HT1080 (cell line): ENCODE results near the gene ANKRD61. TPM values are rescaled to one million over a fixed set of nuclear protein-coding genes. Genes with fewer than 3 reads are reported as not detected.
"Not testable (repeated sequence)": the region's sequence is repeated elsewhere in the genome, so short reads cannot be mapped to it uniquely, and the experiment has no call there.

ENCODE experiments used
- DNase-seq: peaks from one replicate; pipeline ENCODE4 v3.0.0-alpha.2; 2015; ENCODE audit warnings: low read depth
- polyA plus RNA-seq, 2 experiments: library from polyadenylated mRNA; depleted of rRNA; stranded (reverse); fragments of >200 nt; gene quantifications; 2 replicates each; pipeline ENCODE4 v1.2.3, GENCODE V29; 2015
- total RNA-seq: library from RNA; depleted of rRNA; stranded (reverse); fragments of >200 nt; shearing (Covaris generic); gene quantifications from 2 replicates; pipeline ENCODE4 v1.2.3, GENCODE V29; 2014; rRNA removed

ANKRD61 gene
- 0.18 and 0.37 TPM in 2 replicates for total RNA-seq
- polyA plus RNA-seq (2015; cell fraction: cytosol; rRNA removed): 0.06 and 0.16 TPM in 2 replicates
- 0.31 TPM in 1 of 2 replicates, not detected in the other for polyA plus RNA-seq (2015; cell fraction: nucleus; rRNA removed)

GRCh38 chr7:6030988-6031387 lies at the start of gene ANKRD61:
TSS of gene ANKRD61 (plus strand) at chr7:6031376. CDS start at chr7:6031376, 0 bp downstream.
- DNase-seq: no peak

GRCh38 chr7:5987061-5987460 lies 44.1 kb upstream of the ANKRD61 start:
- not testable (repeated sequence) for DNase-seq

DNA sequence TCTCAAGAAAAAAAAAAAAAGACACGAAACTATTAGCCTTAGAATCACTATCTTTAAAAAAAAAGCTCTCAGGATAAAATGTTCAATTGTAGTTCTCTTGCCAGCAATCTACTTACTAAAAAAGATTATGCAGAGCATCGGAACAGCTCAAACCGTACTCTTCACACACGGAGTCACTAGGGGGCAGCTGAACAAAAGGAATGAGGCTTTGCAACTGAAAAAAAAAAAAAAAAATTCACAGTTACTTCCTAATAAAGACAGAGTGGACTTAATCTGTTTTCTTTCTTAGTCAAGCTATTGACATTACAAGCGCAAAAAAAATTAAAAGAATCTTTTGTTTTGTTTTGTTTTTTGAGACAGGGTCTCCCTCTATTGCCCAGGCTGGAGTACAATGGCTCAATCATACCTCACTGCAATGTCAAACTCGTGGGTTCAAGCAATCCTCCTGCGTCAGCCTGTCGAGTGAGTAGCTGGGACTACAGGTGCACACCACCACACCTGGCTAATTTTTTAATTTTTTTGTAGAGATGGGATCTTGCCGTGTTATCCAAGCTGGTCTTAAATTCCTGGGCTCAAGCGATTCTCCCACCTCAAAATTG lies 33.9 kb upstream of the ANKRD61 start:
- peak; percentile 69 for DNase-seq

GRCh38 chr7:6007386-6007785 lies 23.8 kb upstream of the ANKRD61 start:
- DNase-seq: no peak

- DNase-seq: not testable (repeated sequence)
Measured at GRCh38 chr7:6007835-6008590, 23.2 kb upstream of the ANKRD61 start.

DNA sequence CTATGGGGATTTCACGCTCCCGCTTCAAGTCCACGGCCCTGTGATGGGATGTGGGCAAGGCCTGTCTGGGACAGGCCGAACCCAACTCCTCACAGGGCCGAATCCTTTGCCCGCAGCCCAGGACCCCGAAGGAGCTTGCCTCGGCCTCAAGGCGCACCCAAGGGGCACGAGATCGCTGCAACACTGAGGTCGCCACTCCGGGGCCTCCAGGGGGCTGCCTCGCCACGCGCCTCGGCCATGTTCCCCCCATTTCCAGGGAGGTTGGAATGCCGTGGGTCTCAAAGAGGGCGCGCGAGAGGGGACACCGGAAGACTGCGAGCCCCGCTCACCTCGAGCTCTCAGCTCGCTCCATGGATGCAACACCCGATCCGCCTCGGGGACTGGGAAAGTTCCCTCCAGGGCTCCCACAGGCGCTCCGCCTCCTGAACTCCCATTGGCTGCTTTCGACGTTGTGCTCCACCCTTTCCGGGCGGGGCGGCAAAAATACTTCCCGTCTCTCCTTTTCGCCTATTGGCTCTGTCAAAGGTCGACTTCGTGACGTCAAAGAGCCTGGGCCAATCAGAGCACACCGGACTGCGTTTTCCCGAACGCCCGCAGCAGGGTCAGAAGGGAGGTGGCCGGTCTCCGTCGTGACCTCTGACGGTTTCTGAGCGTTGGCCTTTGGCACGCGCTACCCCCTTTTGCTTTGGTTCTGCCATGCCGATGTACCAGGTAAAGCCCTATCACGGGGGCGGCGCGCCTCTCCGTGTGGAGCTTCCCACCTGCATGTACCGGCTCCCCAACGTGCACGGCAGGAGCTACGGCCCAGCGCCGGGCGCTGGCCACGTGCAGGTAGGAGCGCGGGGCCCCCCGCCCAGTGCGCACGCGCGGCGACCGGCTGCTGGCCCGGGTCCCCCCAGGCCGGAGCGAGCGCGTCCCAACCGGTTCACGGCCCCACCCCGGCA lies 22.2 kb upstream of the ANKRD61 start, which contains the start of the genes AIMP2 and PMS2:
TSS of gene AIMP2 (plus strand) at position 605 of the 944 bp plus-strand sequence. CDS start at position 697, 92 bp downstream.
TSS of gene PMS2 (minus strand) at position 382 of the 944 bp plus-strand sequence. CDS start at position 352, 30 bp downstream.
- peak; percentile 99 for DNase-seq

DNA sequence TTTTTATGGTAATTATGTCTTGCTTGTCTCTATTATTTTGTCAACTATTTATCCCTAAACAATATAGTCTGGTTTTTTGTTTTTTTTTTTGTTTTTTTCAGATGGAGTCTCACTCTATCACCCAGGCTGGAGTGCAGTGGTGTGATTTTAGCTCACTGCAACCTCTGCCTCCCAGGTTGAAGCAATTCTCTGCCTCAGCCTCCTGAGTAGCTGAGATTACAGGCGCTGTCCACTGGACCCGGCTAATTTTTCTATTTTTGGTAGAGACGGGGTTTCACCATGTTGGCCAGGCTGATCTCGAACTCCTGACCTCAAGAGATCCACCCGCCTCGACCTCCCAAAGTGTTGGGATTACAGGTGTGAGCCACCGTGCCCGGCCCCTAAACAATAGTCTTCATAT lies 20.8 kb upstream of the ANKRD61 start:
- not testable (repeated sequence) for DNase-seq

GRCh38 chr7:6011541-6011940 lies 19.6 kb upstream of the ANKRD61 start:
- no peak for DNase-seq

DNA sequence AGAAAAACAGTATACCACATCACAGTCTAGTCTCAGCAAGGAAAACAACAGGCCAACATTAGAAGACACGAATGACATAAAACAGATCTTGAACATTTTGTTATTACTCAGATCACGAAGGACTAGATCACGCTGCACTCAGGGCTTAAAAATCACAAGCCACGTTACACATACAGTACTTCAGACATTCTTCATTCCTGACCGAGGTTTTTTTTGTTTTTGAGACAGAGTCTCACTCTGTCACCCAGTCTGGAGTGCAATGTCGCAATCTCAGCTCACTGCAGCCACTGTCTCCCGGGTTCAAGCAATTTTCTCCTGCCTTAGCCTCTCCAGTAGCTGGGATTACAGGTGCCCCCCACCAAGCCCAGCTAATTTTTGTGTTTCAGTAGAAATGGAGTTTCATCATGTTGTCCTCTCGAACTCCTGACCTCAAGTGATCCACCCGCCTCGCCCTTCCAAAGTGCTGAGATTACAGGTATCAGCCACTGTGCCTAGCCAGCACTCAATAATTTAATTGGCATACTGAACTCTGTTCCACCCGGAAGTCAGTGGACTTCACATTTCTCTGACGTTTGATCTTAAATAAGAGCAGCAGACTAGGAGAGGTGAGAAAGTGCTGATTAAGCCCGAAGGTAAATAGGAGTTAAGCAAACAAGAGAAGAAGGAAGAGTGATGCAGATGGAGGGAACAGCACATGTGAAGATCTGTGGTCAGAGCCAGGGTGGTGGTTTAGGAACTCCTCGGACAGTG lies 18.6 kb upstream of the ANKRD61 start:
- DNase-seq: no peak

DNA sequence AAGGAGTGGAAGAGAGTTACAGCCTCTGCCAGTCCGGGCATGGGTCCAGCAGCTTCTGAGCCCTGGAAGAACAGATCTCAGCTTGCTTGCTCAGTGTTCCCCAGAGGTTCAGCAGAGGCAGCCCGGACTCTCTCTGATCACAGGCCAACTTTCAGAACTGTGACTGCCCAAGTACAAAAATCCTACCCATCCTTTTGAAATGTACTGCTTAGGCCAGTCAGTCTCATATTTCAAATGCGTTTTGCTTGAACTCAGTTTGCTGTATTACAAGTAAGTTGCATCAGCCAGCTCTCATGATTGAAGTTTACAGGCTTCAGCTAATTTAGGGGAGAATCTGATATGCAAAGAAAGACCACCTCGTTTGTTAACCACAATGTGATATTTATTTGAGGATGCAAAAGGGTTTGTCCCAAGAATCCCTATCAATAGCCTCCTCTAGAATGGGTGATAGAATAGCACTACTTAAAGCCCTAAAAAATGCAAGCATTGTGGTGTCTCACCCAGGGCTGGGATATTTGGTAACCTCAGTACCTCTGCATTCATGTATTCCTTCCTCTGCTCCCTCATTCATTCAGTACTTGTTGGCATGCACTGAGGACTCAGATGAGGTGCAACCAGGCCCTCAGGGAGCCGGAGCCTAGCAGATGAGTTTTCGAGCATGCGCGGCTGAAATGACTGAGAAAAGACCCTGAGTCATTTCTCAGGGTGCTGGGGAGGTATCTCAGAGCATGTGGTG lies 15.1 kb upstream of the ANKRD61 start:
- no peak for DNase-seq

DNA sequence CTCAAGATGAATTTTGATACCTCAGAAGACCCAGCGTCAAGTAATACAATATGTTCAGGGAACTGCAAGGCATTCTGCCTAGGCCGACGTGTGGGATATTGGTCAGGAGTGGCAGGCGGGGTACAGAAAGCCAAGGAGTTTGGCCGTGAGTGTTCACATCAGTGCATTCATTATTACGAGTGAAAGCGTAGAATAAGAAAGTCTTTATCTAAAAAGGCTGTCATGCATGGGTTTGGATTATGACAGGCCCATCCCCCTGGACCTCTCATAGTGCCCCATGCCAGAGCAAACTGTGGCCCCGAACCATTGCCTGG lies 14.6 kb upstream of the ANKRD61 start:
- no peak for DNase-seq

GRCh38 chr7:6020371-6021286 lies 10.5 kb upstream of the ANKRD61 start:
- no peak for DNase-seq

GRCh38 chr7:6022707-6023106 lies 8.5 kb upstream of the ANKRD61 start:
- no peak for DNase-seq

DNA sequence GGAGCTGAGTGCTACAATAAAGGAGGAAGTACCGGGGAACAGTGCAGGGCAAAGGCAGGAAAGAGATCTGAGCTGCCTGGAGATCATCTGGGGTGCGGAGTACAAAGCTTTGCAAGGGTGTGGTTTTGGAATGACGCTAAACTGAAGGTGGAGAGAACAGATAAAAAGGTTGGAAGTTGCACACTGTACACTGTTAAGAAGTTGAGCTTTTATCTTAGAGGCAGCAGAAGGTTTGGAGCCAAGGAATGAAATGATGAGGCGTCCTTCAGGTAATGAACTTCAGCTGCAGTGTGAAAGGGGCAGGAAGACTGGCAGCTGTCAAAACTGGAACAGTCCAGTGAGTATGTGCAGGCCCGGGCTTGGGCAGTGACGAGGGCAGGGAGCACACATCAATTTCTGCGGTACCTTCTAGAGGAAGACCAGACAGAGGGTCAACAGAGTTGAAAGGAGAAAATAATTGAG lies 7.2 kb upstream of the ANKRD61 start:
- no peak for DNase-seq

- peak; percentile 71 for DNase-seq
Measured at GRCh38 chr7:6026011-6026819, 5.0 kb upstream of the ANKRD61 start.

DNA sequence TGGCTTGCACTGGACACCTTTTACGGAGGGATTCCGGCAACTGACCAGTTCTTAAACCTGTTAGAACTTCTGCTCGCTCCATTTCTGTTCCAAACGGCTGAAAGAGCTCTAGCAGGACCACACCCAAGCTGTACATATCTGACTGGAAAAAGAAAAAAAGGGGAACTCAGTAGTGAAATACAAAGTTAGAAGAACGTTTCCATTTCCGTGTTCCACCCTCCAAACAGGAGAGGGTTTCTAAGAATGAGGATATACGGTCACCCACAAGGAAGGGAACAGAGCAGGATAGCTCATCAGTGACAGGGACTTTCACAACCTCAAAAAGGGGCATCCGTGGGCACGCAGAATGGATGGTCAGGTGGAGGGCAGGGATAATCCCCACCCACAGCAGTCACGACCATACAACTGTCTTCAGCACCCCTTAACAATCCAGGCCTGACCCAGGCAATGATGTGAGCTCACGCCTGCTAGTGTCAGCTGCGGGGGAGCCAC lies 4.3 kb upstream of the ANKRD61 start:
- DNase-seq: no peak

DNA sequence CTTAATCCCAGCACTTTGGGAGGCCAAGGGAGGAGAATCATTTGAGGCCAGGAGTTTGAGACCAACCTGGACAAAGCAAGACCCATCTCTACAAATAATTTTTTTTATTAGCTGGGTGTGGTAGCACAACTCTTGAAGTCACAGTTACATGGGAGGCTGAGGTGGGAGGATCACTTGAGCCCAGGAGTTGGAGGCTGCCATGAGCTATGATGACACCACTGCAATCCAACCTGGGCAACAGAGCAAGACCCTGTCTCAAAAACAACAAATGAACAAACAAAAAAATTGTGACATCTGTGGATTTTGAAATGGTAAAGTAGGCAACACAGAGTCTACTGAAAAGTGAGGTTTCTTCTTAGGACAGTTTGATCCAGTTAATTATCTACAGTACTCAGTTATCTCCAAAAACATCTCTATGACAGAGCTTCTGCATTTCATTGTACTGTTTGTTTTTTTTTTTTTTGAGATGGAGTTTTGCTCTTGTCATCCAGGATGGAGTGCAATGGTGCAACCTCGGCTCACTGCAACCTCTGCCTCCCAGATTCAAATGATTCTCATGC lies 3.3 kb upstream of the ANKRD61 start:
- no peak for DNase-seq
